NCI-H524 (cell line): ENCODE results near the gene PERP.
"Not testable (repeated sequence)": the region's sequence is repeated elsewhere in the genome, so short reads cannot be mapped to it uniquely, and the experiment has no call there.

ENCODE experiments used
- DNase-seq, 2 experiments: peaks; one replicate each; lab custom pipeline; 2025; lab: John Stamatoyannopoulos, UW

PERP gene

DNA sequence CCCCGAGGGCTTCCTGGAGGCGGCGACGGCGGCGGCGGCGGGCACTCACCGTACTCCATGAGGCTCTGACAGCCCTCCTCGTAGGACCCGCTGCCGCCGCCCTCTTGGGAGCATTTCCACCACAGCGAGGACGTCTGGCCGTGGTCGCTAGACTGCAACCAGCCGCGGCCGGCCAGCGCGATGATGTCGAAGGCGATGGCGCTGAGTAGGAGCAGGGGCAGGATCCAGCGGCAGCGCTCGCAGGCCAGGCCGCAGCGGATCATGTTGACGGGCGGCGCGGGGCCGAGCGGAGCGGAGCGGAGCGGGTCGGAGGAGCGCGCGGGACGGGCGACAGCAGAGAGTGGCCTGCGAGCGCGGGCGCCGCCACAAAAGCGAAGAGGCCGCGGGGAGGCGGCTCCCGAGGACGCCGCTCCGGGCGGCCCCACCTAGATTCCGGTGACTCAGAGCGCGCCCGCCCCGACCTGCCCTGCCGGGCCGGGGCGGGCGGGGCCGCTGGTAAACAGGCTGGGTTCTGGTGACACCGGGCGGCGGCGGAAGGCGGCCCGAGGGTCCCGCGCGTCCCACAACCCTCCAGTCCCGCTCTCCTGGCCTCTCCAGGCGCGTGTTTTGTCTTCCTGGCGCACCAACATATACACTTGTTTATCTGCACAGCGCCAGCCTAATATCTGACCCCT, at the start of gene PERP:
TSS of gene PERP (minus strand) at position 342 of the 674 bp plus-strand sequence. CDS start at position 263, 79 bp downstream.
- DNase-seq: peak; percentile 54 to 62

DNA sequence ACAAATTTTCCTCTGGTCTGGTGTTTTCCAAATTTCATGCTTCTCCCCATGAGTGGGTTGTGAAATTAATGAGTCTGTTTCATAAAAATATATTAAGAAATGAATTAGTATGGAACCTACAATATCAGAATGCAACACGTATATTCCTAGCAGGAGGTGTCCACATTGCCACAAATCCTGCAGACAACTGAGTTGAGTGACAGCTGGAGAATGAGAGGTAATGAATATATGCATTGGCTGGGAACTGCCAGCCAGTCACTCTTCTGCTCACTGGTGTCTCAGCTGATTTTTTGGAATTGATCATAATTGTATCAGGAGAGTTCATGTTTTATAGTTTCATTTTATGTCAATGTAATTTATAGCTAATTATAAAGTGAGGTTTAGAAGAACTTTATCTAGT, 48.2 kb upstream of the PERP start:
- DNase-seq: peak in 1 of 2 experiments; percentile 15

DNA sequence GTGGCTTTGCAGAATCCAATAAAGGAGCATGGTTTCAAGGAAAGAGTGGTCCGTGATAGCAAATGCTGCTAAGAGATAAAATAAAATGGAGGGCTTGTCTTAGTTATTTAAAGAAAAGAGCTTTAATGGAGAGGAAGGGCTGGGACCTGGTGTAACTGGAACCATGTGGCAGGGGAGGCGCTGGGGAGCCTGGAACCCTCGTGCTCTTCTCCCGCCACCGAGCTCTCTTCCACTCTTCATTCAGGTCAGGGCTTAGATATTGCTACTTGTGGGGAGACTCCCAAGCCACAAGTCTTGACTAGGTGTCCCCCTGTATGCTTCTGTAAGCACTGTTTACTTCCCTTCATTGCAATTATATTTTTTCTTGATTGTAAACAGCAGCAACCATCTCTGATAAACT, 39.3 kb upstream of the PERP start:
- DNase-seq: no peak

DNA sequence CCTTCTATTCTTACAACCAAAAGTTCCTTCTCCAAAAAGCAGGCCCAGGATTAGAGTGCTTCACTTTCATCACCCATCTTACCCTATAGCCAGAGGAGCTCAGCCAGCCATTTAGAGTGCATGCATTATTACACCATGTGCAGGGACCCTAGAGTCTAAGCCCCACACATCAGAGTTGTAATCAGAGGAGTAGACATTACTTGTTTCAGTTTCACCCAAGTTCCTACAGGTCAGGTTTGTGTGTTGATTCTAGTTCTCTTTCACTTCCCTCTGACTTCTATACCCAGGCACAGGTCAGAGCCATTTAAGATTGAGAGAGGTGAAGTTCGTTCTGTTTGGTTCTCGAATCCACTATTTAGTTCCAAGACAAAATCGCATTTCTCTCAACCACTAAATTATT, 38.2 kb upstream of the PERP start:
- no peak for DNase-seq

DNA sequence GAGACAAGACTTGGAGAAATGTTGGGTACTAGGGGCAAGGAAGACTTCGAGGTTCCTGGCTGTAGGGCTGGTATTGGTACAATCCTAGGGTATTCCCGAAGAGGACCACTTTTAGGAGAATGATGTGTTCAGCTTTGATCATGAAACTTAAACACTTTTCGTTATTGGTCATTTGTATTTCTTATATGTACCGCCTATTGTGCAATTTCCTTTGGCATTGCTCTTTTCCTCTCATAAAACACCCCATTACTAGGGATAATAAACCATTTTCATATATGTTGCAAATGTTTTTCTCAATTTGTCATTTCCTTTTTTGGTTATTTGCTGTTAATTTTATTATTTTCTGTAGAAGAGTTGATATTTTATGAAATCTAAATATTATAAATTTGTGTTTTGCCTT, 35.6 kb upstream of the PERP start:
- no peak for DNase-seq

DNA sequence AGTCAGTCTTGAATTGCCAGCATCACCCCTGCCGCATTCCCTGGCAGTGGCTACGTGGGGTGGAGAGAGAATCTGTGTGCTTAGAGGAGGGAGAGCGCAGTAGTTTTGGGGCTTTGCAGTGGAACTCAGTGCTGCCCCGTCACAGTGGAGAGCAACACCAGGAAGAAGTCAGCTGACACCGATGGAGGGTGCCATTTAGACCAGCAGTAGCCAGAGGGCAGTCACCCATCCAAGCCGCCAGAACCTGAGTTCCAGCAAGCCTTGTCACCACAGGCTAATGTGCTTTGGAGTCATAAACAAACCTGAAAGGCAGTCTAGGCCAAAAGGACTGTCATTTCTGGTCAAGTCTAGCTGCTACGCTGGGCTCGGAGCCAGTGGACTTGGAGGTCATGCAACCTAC, 22.0 kb upstream of the PERP start:
- DNase-seq: no peak

DNA sequence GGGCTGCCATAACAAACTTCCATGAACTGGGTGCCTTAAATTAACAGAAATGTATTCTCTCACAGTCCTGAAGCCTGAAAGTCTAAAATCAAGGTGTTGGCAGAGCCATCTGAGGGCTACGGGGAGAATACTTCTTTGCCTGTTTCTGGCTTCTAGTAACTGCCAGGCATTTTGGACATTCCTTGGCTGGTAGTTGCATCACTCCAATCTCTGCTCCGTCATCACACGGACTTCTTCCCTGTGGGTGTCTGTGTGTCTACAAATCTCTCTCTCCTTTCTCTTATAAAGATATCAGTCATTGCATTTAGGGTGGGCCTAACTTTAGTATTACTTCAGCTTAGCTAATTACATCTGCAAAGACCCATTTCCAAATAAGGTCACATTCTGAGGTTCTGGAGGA, 20.9 kb upstream of the PERP start:
- no peak for DNase-seq

DNA sequence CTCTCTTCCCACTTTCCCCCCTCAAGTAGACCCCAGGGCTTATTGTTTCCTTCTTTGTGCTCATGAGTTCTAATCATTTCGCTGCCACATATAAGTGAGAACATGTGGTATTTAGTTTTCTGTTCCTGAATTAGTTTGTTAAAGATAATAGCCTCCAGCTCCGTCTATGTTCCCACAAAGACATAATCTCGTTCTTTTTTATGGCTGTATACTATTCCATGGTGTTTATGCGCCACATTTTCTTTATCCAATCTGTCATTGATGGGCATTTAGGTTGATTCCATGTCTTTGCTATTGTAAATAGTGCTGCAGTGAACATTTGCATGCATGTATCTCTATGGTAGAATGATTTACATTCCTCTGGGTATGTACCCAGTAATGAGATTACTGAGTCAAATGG, 16.9 kb upstream of the PERP start:
- DNase-seq: no peak

DNA sequence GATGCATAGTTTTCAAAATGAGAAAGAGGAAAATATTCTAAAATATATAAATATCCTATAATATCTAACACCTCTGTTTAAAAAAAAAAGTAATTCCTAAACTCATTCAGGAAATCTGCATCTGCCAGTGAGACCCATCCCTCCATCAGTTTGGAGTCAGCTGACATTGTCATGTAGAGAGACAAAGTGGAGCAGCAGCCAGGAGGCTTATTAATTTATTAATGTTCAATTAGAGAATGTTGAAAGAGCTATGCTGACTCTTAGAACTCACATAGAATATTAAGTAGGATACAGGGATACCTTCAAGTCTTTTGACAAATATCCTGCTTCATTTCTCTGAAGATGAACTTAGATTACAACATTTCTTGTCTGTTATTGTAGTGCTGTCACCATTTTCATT, 12.8 kb upstream of the PERP start:
- no peak for DNase-seq

DNA sequence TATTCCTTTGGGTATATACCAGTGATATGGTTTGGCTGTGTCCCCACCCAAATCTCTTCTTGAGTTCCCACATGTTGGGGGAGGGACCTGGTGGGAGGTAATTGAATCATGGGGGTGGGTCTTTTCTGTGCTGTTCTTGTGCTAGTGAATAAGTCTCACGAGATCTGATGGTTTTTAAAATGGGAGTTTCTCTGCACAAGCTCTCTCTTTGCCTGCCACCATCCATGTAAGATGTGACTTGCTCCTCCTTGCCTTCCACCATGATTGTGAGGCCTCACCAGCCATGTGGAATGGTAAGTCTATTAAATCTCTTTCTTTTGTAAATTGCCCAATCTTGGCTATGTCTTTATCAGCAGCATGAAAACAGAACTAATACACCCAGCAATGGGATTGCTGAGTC, 12.0 kb upstream of the PERP start:
- DNase-seq: not testable (repeated sequence)

DNA sequence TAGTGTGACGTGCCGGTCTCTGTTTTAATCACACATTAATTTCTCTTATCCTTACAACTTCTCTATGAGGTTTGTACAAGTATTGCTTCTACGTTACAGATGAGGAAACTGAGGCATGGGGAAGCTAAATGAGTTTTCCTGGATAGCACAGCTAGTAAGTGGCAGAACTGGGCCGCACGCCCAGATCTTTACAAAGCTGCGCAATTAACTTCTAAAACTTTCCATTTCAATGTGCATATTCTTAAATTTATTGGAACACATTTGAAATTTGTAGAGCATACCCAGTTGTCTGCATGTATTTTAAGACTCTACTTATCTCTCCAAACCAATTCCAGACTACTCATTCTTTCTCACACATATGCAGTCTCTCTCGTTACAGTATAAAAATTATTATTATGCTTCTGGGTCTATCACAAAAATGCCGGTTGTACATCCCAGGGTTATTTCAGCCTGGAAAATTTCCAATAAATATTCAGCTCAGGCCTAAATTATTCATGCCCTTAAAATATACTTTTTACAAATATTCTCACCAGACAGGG, 10.2 kb upstream of the PERP start:
- no peak for DNase-seq

DNA sequence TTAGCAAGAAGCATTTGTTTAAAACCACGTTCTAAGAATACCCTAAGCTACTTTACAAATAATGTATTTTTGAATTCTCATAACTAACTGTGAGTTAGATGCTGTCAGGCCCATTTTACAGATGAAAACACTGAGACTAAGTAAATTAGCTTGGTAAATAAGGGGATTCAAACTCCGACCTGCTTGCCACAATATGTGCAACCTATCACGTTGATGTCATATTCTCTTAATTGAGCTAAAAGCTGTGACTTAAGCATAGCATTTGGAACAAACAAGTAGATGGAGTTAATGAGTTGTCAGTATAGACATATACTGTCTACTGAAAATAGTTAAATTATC, 9.4 kb upstream of the PERP start:
- no peak for DNase-seq

DNA sequence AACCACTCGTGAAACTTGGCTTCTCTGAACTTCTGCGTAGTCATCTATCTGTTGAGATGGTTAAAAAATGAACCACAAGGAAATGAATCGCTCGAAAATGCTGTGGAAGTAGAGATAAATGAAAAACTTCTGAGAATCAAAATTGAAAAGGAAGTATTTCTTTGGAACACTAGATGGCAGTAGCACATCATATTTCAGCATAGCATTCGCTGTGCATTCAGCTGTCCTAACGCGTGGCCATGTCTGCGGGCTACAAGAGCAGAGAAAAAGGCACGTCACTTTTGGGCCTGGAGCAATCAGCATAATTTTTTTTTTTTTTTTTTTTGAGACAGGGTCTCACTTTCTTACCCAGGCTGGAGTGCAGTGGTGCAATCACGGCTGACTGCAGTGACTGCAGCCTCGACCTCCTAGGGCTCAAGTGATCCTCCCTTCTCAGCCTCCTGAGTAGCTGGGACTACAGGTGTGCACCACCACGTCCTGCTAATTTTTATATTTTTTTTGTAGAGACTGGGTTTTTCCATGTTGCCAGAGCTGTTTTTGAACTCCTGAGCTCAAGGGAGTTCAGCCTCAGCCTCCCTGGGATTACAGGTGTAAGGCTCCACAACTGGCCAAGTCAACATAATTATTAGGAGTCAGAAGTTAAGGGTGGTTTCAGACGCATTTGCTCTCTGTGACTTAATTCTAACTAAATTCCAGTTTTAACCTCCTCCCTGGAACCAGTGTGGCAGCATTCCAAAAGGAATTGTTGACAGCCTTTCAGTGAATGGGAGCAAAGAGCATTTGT, 8.8 kb upstream of the PERP start:
- peak; percentile 60 to 77 for DNase-seq

DNA sequence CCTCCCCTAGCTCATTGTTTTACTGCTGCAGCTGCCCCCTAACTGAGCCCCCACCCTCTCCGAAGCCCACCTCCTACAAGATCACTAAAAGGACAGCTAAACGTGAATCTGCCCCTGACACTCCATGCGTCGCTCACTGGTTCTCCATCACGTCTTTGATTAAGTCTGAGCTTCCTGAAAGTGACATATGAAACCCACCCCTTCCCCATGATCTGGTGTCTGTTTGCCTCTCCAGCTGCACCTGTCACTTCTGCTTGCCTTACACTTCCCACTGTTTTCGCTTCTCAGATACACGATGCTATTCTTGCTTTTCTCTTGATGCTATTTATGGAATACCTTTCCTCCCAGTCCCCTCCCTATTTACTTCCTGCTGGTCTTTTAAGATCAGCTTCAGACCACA, 8.0 kb upstream of the PERP start:
- DNase-seq: peak; percentile 52 to 87

DNA sequence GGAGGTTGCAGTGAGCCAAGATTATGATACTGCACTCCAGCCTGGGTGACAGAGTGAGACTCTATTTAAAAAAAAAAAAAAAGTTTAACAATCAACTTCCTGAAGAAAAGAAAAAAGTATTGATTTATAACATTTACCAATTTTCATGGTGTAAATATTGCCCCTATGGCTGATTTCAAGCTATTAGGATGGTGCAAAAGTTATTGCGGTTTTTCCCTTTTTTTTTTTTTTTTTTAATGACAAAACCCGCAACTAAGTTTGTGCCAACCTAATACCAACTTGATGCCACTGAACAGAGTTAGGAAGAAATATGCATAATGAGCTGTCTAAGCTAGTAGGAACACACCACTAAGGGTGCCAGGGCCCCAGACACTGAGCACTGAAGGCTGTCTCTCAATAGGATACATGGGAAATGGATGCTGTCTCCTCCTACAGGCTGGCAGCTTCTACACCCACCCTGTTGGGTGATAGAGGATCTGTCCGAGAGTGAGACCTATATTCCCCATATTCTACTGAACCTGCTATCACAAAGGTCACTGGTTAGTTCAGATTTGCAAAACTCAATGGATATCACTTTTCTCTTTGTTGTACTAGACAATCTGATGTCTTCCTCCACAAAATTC, 6.5 kb upstream of the PERP start:
- peak in 1 of 2 experiments; percentile 14 for DNase-seq

DNA sequence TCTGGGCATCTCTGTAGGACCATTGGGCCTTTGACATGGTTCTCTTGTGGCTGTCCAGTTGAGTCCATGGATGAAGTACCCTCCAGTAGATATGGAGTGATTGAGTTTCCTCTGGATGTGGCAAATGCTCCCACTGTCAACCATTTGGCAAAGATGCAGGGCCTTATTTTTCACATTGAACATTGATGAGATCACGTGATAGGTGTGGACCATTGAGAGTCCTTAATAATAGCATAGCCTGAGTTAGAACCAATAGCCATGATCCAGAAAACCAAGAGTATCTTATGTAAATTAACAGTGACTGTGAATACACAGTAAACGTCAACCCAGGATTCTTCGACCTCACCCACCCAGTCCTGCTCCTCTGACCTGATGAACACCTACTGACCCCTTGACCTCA, 3.0 kb upstream of the PERP start:
- DNase-seq: no peak

DNA sequence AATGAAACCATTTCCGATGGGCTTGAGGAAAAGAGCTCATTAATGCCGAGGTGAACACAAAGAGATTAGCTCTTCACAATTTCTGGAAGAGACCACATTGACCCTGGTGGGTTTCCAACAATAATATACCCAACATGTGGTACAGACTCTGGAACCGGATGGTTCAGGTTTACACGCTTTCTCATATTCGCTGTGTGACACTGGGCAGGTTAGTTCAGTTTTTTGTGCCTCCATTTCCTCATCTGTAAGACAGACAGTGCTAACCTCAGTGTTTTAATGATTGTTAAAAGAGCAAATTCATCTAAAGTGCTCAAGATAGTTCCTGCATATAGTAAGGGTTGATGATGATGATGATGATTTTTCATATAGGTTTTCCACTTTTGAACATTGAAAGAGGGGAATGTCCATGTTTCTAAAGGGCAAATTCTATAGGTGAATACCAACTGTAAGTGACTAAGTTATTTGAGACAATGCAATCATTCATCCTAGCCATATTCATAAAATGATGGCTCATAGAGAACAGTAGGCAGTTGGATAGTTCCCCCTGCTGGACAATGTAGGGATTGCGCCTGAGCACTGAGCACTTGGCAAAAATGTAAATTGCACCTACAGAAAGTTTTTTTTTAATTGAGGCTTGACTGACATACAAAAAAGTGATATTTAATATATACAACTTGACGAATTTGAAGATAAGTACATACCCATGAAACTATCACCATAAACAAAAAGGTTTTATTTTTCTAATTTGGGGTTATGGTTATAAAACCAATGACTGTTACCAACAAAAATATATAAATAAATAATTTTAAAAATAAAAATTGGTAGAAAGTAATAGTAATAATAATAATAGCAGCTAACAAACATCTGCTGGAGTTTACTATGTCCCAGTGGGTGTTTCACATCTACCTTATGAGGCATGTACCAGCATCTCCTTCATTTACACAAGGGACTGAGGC, 2.1 kb upstream of the PERP start:
- peak; percentile 64 to 80 for DNase-seq

DNA sequence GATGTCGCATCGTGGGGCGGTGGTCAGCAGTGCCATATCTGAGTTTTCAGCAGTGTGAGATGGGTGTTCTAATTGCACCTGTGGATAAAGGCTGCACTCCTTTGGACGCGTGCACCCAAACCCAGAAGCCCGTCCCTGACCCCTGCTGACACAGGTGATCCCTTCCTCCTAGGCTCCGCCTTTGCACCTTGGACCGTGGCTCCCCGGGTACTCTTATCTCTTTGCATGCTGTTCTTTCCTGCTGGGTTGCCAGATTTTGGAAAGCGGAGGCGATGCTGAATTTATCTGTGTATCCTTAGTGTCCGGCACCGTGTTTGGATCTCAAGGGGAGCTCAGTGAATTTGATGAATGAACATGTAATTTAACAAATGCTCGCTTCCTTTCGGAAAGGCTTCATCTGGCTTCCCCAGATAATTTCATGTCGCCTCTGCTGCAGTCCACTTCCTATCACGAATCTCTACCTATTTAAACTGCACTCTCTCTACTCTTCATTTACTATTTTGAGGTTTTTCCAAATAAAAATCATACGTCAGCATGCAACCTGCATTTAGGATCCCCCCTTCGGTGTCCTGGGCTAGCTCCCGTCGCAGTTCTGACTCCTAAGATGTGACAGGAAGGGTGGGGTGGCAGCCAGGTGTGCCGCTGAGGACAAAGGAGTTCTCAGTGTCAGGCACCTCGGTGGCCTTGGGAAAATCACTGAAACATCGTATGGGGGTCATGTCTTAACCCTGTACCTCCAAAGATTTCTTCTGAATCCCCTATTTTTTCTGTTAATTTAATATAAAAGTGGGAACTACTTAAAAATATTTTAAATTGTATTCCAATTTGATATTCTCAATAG, 753 bp upstream of the PERP start:
- DNase-seq: peak; percentile 13 to 59

DNA sequence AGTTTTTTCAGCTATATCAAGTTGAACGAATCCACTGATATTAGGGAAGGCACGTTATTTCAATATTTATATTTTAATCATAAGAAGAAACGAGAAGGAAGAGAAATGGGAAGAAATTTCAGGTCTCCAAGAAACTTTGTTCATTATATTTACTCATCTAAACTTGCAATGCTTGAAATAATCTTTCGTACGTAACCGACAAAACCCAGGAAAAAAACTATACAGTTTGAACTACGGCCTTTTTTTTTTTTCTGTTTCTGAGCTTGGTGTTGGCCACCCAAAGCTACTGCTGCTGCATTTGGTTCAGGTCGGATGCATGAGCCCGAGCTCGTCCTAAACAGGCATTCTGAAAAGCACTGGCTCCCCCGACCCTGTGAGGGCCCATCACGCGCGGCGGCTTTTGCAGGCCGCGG, 548 bp downstream of the PERP start:
- no peak for DNase-seq

DNA sequence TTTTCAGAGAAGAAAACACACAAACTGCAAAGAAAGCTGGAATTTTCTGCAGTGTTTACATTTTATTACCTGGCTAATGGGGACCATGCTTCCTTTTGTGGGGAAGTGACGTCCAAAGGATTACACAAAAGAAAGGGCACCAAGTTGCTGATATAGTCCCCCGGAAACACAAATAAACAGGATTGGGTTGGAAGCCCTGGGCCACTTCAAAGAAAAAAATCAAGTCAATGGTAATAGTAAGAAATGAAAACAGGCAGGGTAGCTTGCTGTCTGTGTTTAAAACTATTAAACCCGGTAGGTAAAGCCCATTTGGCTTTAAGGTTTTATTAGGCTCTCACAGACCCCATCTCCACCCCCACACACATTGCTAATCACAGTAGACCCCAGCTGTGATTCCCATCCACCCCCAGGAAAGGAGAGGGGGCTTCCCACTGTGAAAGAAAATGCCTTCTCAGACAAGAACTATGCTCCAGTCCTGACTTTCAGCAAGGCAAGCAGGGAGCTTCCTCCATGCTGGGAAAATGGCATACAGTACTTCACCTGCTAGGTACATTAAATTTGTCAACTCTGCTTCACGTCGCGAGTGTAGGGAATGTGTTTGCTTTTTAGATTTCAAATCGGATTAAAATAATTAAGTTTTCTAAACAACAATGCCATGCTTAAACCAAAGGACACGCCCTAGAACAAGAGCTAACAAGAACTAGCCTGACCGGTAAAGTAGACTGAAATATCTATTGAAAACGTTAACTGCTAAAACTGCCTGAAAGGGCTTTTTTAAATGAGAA, 1.1 kb downstream of the PERP start:
- DNase-seq: peak in 1 of 2 experiments; percentile 29
